Measurements from ENCODE around the gene ERCC1.

Gene ERCC1

GRCh38 chr19:45423589-45424190, at the start of gene ERCC1:
TSS of gene ERCC1 (minus strand) at chr19:45423917. CDS start at chr19:45423374, 543 bp downstream.
- DNase-seq (ENCODE audit: extremely low spot score): peak; percentile 98
- ChIA-PET POLR2A (no interaction called here), CTCF (interaction anchor here (0.7 to 2.2 kb wide), 4 partner anchors 16 to 62 kb away, joined by 3 to 14 read pairs (median 11); no protein-coding TSS in a partner anchor)
- TF ChIP-seq CTCF (IDR thresholded peaks at IDR 0.05; ENCODE audit: control extremely low read depth, extremely low read depth, low read depth, missing control alignments): no peak

- no peak for TF ChIP-seq CTCF (IDR thresholded peaks at IDR 0.05; ENCODE audit: control extremely low read depth, extremely low read depth, low read depth, missing control alignments)
- CTCF ChIA-PET: interaction anchor here (1.2 to 11.8 kb wide), 3 partner anchors 15 to 35 kb away, joined by 3 to 339 read pairs (median 91); no protein-coding TSS in a partner anchor
- no peak for DNase-seq (ENCODE audit: extremely low spot score)
- POLR2A ChIA-PET: interaction anchor here (0.6 to 0.9 kb wide), 3 partner anchors 15 to 895 kb away, joined by 4 read pairs; no protein-coding TSS in a partner anchor
These were observed 49.6 kb upstream of the ERCC1 start for GRCh38 chr19:45473367-45473681.

GRCh38 chr19:45472563-45473366, 49.0 kb upstream of the ERCC1 start:
- CTCF ChIA-PET: interaction anchor here (2.0 to 11.8 kb wide), 3 partner anchors 15 to 169 kb away, joined by 4 to 339 read pairs (median 91); no protein-coding TSS in a partner anchor
- no peak for TF ChIP-seq CTCF (IDR thresholded peaks at IDR 0.05; ENCODE audit: control extremely low read depth, extremely low read depth, low read depth, missing control alignments)
- no peak for DNase-seq (ENCODE audit: extremely low spot score)
- POLR2A ChIA-PET: interaction anchor here (0.6 to 1.9 kb wide), 5 partner anchors 16 to 894 kb away, joined by 3 to 4 read pairs (median 4); no protein-coding TSS in a partner anchor

GRCh38 chr19:45471931-45472562, 48.3 kb upstream of the ERCC1 start:
- TF ChIP-seq CTCF (IDR thresholded peaks at IDR 0.05; ENCODE audit: control extremely low read depth, extremely low read depth, low read depth, missing control alignments): no peak
- ChIA-PET POLR2A (interaction anchor here (1.2 to 1.9 kb wide), 2 partner anchors 19 to 33 kb away, joined by 3 to 4 read pairs; no protein-coding TSS in a partner anchor), CTCF (interaction anchor here (2.0 to 11.8 kb wide), 3 partner anchors 16 to 170 kb away, joined by 4 to 339 read pairs (median 91); no protein-coding TSS in a partner anchor)
- no peak for DNase-seq (ENCODE audit: extremely low spot score)

- POLR2A ChIA-PET: interaction anchor here (0.6 to 1.9 kb wide), 3 partner anchors 19 to 32 kb away, joined by 3 to 4 read pairs (median 3); no protein-coding TSS in a partner anchor
- CTCF ChIA-PET: interaction anchor here (2.0 to 11.8 kb wide), 3 partner anchors 17 to 170 kb away, joined by 4 to 339 read pairs (median 91); no protein-coding TSS in a partner anchor
These were observed 47.6 kb upstream of the ERCC1 start for GRCh38 chr19:45471111-45471930.

More at GRCh38 chr19:45471111-45471930, 47.6 kb upstream of the ERCC1 start:
- no peak for DNase-seq (ENCODE audit: extremely low spot score)
- TF ChIP-seq CTCF (IDR thresholded peaks at IDR 0.05; ENCODE audit: control extremely low read depth, extremely low read depth, low read depth, missing control alignments): no peak
